Hepatic stellate cell (primary cell): ENCODE data around the gene PEX14.
A peak's percentile ranks its signal among the peaks of the same experiment; 100 is the strongest.

ENCODE experiments used
- DNase-seq: peaks from one replicate; pipeline ENCODE4 v3.0.0; 2011; ENCODE audit warnings: low spot score

Gene PEX14

DNA sequence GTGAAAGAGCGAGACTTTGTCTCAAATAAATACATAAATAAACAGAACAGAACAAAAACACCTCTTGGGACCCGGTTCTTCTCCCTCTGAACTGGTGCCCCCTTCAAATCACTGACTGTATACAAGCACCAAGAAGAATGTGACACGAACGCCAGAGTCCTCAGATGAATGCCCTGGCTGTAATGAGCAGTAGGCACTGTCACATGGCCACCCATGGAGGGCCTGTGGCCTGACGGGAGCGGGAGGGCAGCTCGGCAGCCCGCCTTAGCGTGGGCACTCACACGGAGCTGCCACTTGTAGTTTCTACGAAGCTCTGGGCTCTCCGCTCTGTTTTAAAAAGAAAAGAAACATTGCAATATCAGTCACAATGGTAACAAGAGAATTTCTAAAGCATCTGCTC is 146.0 kb downstream of the PEX14 start:
- no peak for DNase-seq

DNA sequence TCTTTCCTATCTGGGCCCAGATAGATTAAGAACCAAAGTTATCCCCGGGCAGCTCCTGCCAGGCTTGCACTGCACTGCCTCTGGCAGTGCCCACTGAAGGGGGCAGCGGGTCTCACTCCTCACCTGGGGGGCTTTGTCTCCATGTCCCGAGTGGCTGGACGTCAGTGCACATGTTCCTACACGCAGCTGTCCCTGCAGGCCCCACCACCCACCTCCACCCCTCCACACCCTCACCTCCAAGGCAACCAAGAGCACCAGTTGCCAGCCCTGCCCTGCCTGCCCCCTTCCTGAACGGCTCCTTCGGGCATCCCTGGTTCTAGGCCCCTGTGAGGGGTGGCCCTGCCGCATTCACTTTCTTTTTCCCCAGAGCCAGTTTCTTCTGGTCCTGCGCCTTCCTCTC is 147.2 kb downstream of the PEX14 start:
- DNase-seq, result no peak

DNA sequence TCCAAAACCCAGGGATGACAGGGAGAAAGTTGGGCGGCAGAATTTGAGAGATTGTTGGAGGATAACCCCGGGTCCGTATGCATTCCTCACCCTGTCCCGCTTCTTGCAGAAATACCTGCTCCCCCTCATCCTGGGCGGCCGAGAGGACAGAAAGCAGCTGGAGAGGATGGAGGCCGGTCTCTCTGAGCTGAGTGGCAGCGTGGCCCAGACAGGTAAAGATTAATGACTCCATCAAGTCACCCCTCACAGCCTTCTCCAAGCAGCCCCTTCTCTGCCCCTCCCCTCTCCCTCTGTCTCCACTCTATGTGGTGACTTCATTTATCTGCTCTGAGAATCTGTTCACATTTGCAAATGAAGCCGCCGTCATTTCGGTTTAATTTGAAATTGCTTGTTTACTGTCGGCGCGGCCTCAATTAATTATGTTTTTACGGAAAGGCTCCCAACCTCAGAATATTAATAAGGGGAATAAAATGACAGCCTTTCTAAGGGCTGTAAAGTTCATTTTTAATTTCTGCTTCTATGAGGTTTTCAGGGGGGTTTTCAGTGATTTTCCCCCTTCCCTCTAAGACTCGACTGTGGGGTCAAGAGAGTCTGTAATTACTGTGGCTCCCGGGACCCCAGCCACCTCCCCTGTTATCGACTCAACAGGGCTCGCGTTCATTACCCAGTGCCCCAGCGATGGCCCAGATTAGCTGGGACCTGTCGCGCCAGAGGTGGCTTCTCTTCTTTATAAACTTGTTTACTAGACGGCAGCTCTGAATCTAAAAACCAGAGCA is 148.3 kb downstream of the PEX14 start:
- no peak for DNase-seq

DNA sequence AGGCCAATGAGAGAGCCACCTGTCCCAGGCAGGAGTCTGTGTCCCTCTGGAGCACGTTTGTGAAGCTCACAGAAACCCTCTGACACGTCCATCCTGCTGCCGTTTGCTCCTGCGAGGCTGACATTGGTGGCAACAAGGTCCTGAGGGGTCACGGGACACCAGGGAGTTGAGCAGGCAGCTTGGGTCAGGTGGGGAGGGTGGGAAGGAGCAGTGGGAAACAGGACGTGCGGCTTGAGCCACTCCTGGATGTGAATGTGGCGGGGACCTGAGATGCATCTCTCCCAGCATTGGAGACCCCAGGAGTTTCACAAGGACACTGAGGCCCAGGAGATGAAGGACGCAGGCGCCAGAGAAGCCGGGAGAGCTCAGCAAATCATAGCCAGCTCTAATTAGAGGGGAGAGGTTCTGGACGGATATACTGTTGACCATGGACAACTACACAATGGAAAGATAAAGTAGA is 149.0 kb downstream of the PEX14 start:
- DNase-seq, result no peak

DNA sequence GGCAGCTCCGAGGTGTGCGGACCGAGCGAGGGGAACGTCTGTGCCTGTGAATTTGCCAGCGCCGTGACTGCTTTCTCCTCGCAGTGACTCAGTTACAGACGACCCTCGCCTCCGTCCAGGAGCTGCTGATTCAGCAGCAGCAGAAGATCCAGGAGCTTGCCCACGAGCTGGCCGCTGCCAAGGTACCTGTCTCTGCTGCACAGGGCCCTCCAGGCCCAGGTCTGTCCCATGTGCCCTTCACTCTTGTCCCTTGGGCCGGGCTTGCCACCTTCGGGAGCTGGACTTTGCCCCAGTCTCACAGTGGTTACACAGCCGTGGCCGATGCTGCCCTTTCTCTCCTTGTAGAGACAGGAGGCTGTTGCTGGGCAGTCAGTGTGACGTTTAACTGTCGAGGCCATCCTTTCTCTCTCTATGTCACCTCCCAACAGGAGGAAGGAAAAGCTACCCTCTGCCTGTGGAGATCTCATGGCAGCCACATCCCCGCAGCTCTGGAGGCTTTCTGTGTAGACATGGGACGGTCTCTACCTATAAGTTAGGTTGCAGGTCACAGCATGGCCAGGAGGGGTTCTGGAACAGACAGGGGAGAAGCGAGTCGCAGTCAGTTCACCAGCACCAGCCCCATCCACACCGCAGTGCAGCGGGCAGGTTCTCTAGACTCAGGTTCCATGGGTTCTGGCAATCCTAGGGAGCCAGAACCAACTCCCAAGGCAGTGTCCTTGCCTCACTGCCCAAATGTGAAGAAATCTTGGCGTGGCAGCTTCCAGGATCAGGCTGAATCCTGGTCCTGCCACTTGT is 149.7 kb downstream of the PEX14 start:
- DNase-seq, result no peak

DNA sequence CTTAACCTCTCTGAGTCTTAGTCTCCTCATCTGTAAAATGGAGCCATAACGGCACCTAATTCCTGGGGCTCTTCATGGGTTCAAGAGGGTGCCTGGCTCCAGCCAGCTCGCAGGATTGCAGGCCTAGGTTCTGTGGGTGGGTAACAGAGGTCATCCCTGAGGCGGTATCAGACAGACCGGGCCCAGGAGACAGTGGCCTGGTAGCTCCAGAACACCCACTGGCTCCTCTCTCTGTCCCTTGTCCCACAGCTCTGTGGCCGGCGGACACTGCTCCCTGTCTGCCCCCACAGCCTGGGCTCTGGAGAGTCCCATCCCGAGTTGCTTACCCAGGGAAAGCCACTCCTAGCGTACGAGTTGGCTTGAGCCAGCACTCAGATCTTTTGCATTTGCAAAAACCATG is 150.3 kb downstream of the PEX14 start:
- no peak for DNase-seq

DNA sequence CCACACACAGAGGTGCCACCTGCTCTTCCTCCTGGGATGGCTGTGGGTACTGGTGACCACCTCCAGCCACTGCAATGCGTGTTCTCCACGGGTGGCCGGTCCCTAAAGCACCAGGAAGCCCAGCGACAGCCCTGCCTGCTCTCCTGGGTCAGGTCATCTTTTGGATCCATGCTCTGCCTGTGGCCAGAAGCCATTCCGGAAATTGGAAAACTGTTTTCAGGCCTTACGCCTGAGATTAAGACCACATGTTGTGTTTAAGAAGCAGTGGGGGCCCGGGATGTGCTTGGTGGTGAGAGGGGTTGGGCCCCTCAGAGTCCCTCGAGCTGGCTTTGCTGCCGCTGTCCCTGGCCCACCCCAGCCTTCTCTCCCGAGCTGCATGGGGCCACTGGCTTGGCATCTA is 150.8 kb downstream of the PEX14 start:
- no peak for DNase-seq

DNA sequence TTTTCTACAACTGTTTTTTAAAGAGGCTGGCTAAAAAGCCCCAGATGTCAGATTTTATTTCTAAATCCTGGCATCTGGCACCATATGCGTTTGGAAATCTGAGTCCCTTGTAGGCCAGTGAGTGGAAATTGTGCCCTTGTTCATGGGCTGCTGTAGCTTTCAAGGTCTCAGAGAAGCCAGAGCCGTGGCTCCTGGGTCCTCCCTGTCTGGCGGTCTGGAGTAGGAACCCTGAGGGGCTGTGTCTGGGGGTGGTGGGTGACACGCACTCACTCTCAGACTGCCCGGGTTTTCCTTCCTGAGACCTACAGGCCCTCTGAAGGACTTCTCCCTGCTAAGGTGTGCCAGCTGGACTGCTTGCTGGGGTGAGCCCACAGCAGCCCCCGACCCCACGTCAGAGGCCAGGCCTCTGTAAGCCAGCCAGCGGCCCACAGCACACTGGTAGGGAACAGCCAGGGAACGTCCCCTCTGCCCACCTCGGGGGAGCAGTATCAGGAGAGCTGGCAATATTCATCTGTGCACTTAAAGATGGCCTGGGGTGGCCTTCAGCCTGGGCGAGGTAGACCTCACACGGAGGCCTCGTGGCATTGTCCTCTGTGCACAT is 151.5 kb downstream of the PEX14 start:
- no peak for DNase-seq

DNA sequence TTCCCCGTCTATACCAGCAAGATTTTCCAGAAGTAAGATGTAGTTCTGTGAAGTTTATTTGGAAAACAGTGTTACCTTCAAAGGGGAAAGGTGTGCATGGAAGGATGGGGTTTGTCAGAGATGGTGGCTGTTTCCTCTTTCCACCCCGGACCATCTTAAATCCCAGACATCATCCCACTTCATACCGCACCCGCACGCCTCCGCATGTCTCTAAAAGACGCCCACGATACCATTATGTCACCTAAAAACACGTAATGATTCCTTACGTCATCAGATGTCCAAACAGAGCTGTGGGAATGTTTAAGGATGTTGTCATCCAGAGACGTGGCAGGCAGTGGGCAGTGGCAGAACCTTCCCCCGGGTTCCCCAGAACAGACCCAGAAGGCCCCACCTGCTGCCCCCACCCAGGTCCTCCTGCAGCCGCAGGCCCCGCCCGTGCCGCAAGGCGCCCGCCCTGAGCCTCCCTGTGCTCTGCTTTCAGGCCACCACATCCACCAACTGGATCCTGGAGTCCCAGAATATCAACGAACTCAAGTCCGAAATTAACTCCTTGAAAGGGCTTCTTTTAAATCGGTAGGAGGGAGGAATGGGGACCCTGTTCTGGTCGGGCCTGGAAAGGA is 152.2 kb downstream of the PEX14 start:
- no peak for DNase-seq

DNA sequence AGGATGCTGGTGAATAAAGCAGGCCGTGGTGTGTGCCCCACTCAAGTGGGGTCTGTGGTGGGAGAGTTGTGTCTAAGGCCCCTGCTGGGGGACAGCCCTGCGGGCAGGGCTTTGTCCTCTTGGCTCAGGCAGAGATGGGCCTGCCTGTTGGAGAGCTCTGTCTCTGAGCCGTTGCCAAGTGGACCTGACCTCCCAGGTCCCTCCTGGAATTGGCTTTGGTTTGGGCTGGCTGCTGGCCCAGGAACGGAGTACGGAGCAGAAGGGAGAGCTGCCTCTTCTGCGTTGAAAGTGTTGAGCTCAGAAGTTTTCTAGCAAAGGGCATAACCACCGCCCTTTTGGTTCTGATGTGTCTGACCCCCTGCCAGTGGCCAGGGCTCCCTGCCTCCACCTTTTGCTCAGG is 153.9 kb downstream of the PEX14 start:
- no peak for DNase-seq

DNA sequence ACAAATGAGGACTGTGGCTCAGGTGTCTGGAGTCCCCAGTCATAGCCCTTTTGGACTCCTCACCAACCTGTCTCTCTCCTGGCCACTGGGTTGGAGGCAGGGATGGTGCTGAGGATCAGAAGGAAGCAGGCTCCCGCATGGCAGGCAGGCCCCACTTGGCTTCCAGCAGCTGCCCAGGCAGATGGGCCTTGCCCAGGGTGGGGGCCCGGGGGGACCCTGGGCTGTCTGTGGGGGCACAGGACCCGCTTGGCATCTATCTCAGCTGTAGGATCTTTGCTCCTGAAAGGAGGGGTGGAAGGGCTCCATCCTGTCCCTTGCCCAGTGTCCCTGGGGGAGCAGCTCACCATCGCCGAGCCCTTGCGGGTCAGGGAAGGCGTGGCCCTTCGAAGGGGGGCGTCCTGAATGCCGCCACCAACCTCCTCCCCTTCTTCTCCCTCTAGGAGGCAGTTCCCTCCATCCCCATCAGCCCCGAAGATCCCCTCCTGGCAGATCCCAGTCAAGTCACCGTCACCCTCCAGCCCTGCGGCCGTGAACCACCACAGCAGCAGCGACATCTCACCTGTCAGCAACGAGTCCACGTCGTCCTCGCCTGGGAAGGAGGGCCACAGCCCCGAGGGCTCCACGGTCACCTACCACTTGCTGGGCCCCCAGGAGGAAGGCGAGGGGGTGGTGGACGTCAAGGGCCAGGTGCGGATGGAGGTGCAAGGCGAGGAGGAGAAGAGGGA is 154.5 kb downstream of the PEX14 start:
- DNase-seq, result no peak

DNA sequence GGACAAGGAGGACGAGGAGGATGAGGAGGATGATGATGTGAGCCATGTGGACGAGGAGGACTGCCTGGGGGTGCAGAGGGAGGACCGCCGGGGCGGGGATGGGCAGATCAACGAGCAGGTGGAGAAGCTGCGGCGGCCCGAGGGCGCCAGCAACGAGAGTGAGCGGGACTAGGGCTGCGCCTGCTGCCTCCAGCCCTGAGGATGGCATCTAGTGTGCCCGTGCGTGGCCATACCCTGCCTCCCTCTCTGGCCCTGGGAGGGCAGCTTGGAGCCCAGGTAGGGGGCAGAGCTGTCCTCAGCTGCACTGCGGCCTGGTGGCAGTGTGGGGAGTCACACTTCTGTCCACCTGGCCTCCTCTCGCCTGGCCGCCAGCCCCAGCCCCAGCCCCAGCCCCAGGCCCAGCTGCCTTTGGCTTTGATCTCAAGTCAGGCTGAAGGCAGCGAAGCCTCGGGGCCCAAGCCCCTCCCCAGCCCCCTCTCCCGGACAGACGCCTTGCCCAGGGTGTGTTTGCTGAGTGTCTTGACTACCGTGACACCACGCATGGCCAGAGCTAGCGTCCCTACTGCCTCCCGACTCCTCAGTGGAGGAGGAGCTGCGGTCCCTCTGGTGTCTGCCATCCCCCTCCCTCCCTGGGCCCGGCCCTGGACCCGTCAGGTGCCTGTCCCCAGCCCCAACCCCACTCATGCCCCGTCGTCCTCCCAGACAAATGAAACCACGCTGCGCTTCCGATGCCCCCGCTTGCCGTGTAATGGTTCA is 155.2 kb downstream of the PEX14 start:
- no peak for DNase-seq

DNA sequence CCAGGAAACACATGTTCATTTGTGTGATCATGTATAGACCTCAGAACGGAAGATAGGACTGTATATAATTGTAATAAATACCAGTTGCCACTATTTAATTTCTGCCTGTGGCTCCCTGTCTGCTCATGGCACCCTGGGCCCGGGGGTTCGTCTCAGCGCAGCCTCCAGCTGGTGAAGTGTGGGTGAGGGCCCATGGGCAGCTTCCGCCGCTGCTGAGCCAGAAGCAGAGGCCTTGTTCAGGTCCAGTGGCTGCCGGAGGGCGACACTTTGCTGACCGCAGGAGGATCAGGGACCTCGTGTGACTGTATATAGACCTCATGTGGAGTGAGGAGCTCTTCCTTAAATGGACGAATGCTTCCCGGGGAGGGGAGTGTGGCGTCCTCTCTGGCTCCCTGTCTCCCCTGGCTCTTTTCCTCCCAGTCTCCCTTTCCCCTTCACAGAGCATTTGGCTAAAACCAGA is 155.9 kb downstream of the PEX14 start:
- DNase-seq, result no peak

DNA sequence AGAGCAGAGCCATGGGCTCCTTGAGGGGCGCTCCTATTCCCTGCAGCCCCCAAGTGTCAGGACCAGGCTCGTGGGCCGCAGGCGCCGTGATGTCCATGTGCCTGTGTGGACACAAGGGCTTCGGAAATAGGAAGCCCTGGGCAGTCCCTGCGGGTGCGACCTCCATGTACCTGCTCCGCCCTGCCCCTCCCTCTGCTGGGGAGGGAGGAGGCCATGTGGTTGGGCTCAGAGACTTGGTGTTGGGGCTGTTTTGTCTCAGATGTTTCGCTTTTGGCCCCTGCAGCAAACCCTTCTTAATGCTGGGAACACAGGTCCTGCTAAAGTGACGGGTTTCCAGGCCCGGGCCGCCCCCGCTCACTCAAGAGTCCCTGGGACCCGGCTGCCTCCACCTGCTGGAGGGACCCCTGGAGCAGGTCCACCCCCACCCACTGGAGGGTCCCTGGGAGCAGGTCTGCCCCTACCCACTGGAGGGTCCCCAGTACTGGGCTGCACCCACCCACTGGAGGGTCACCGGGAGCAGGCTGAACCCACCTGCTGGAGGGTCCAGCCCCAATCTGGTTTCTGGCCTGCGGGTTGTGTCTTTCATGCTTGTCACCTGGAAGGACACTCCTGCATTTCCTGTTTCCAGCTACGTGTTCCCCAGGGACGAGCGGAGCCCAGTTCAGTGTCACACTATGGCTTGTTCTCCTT is 156.5 kb downstream of the PEX14 start:
- no peak for DNase-seq

DNA sequence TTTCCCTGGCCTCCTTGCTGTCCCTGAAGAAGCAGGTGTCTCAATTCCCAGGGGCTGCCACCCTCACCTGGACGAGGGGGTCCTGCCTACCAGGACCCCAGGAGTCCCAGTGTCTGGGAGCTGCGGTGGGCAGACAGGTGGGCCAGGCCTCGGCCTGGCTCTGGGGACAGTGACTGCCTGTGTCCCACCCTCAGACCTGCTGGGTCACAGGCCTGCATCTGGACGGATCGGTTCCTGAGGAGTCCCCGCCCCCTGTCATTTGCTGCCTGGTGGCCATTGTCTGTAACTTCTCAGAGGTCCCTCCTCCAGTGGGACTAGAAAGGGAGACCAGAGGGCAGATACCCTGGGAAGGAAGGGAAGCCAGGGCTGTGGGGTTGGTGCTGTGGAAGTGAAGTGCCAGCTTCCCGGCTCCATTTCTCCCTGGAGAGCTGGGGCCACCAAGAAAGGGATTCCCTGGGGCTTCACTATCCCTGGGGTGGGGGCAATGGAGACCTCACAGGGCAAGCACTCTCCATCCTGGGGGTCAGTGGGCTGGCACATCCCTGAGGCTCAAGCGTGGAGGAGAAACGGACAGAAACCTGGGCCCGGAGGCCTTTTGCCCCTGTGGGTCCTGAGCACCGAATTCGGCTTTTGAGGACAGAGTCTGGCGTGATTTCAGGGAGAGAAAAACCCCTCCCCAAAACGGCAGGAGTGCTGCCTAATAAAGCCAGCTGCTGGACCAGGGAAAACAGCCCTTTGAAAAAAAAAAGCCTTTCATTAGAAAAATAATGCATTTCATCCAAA is 157.3 kb downstream of the PEX14 start:
- DNase-seq, result peak; percentile 41

DNA sequence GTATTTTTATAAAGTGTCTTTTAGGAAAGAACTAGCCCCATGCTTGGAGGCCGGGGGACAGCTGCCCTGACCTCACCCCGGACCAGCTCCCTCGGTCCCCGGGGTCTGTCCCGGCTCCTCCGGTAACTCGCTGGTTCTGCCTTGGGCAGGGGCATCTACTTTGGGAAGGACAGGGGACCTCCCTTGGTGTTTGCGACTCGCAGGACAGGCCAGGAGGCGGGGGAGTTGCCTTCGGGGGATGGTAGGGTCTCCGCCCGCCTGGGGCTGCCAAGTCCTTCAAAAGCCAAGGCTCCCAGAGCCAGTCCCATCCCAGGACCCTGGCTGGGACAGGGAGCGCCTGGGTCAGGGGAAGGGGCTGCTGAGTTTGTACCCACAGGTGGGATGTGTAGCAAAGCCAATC is 157.9 kb downstream of the PEX14 start:
- DNase-seq, result no peak

DNA sequence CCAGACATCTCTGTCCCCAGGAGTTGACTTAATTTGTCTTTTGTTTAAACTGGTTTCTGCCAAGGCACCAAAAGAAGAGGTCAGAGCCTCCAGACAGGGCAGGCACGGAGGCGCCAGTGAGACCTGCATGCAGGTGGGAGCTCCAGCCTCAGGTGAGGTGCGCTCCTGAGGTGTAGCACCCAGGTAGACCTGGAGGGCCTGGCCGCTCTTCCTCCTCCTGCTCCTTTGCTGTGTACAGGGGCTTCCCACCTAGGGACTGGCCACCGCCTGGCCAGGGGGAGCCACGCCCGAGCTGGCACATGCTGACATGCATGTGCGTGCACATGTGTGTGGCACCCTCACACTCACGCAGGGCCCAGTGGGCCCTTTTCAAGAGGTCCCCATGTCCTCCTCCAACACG is 158.7 kb downstream of the PEX14 start:
- no peak for DNase-seq

DNA sequence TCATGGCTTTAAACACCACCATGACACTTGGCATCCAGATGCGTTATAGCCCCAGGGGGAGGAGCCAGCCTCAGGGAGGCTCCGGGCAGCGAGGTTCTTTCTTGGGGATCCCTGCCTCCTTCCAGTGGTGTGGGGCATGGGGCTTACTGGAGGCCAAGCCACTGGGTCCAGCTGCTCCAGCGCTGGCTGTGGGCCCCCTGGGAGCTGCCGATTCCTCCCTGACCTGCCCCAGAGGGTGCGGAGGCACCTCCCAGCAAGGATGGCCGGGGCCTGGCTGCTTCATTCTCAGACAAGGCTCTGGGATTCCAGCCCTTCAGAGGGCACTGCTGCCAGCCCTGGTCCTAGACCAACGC is 159.3 kb downstream of the PEX14 start:
- no peak for DNase-seq

DNA sequence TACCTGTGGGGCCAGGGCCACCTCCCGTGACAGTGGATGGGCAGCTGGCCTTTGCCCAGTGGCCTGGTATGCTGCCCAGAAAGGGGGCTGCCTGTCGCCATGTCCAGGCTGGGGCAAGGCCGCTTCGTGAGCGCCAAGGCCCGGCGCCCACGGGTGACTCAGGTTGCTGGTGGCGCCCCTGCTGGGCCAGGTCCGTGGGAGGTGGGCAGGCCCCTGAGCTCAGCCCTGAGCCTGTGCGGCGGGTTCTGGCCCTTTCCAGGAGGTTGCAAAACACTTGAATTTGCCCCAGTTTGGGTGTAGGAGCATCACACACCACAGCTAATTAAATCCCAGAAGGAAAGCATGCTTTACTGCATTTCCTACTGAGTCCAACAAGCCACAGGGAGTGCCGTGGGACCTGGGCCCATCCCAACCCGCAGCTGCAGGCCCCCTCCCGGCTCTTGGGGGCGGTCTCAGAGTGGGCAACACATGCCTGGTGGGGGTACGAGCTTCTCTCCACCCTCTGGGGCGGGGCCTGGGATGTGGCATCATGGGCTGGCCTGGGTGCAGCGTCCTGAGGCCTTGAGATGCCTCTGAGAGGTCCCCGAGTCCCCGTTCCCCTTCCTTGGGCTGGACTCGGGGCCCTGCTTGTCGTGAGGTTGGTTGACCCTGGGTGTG is 159.8 kb downstream of the PEX14 start:
- no peak for DNase-seq
